Measurements from ENCODE around the gene RGS7.

RGS7 gene

GRCh38 chr1:241131636-241132194 is 225.3 kb downstream of the RGS7 start:
- no peak for DNase-seq (ENCODE audit: low read depth)
- H3K4me3 ChIP-seq (ENCODE audit: low read depth, low read length): no peak overlapping the region
- TF ChIP-seq MYC (IDR thresholded peaks at IDR 0.05; ENCODE audit: low read depth, low read length) (no peak), CTCF (IDR thresholded peaks at IDR 0.05; ENCODE audit: low read depth, low read length) (no peak), MAX (IDR thresholded peaks at IDR 0.05; ENCODE audit: low read depth, low read length) (no peak), POLR2A (IDR thresholded peaks at IDR 0.05; ENCODE audit: extremely low read depth, insufficient read length) (no peak)

- DNase-seq (ENCODE audit: low read depth): no peak
- no peak overlapping the region for H3K4me3 ChIP-seq (ENCODE audit: low read depth, low read length)
- no peak for TF ChIP-seq MYC (IDR thresholded peaks at IDR 0.05; ENCODE audit: low read depth, low read length)
- TF ChIP-seq CTCF (IDR thresholded peaks at IDR 0.05; ENCODE audit: low read depth, low read length): no peak
- TF ChIP-seq POLR2A (IDR thresholded peaks at IDR 0.05; ENCODE audit: extremely low read depth, insufficient read length): no peak
- TF ChIP-seq MAX (IDR thresholded peaks at IDR 0.05; ENCODE audit: low read depth, low read length): no peak
These were observed 226.1 kb downstream of the RGS7 start for GRCh38 chr1:241130881-241131280.

- TF ChIP-seq MAX (IDR thresholded peaks at IDR 0.05; ENCODE audit: low read depth, low read length) (no peak), MYC (IDR thresholded peaks at IDR 0.05; ENCODE audit: low read depth, low read length) (no peak), CTCF (IDR thresholded peaks at IDR 0.05; ENCODE audit: low read depth, low read length) (no peak), POLR2A (IDR thresholded peaks at IDR 0.05; ENCODE audit: extremely low read depth, insufficient read length) (no peak)
- no peak for DNase-seq (ENCODE audit: low read depth)
These were observed 227.6 kb downstream of the RGS7 start for GRCh38 chr1:241129207-241129960.

GRCh38 chr1:241125286-241125685 is 231.7 kb downstream of the RGS7 start:
- DNase-seq (ENCODE audit: low read depth): no peak
- TF ChIP-seq CTCF (IDR thresholded peaks at IDR 0.05; ENCODE audit: low read depth, low read length) (no peak), POLR2A (IDR thresholded peaks at IDR 0.05; ENCODE audit: extremely low read depth, insufficient read length) (no peak), MAX (IDR thresholded peaks at IDR 0.05; ENCODE audit: low read depth, low read length) (no peak), MYC (IDR thresholded peaks at IDR 0.05; ENCODE audit: low read depth, low read length) (no peak)
- no peak overlapping the region for H3K4me3 ChIP-seq (ENCODE audit: low read depth, low read length)

More at GRCh38 chr1:241129207-241129960, 227.6 kb downstream of the RGS7 start:
- no peak overlapping the region for H3K4me3 ChIP-seq (ENCODE audit: low read depth, low read length)

- no peak for DNase-seq (ENCODE audit: low read depth)
- TF ChIP-seq CTCF (IDR thresholded peaks at IDR 0.05; ENCODE audit: low read depth, low read length) (no peak), MAX (IDR thresholded peaks at IDR 0.05; ENCODE audit: low read depth, low read length) (no peak), POLR2A (IDR thresholded peaks at IDR 0.05; ENCODE audit: extremely low read depth, insufficient read length) (no peak), MYC (IDR thresholded peaks at IDR 0.05; ENCODE audit: low read depth, low read length) (no peak)
- H3K4me3 ChIP-seq (ENCODE audit: low read depth, low read length): no peak overlapping the region
These were observed 239.0 kb downstream of the RGS7 start for GRCh38 chr1:241118049-241118448.
